GM19240 (cell line): ENCODE measurements around the gene SRRT.

ENCODE experiments used
- DNase-seq: peaks from one replicate; pipeline ENCODE4 v3.0.0; 2011; ENCODE audit warnings: low spot score; ENCODE audit not compliant: insufficient read length

SRRT gene, protein sequence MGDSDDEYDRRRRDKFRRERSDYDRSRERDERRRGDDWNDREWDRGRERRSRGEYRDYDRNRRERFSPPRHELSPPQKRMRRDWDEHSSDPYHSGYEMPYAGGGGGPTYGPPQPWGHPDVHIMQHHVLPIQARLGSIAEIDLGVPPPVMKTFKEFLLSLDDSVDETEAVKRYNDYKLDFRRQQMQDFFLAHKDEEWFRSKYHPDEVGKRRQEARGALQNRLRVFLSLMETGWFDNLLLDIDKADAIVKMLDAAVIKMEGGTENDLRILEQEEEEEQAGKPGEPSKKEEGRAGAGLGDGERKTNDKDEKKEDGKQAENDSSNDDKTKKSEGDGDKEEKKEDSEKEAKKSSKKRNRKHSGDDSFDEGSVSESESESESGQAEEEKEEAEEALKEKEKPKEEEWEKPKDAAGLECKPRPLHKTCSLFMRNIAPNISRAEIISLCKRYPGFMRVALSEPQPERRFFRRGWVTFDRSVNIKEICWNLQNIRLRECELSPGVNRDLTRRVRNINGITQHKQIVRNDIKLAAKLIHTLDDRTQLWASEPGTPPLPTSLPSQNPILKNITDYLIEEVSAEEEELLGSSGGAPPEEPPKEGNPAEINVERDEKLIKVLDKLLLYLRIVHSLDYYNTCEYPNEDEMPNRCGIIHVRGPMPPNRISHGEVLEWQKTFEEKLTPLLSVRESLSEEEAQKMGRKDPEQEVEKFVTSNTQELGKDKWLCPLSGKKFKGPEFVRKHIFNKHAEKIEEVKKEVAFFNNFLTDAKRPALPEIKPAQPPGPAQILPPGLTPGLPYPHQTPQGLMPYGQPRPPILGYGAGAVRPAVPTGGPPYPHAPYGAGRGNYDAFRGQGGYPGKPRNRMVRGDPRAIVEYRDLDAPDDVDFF

DNA sequence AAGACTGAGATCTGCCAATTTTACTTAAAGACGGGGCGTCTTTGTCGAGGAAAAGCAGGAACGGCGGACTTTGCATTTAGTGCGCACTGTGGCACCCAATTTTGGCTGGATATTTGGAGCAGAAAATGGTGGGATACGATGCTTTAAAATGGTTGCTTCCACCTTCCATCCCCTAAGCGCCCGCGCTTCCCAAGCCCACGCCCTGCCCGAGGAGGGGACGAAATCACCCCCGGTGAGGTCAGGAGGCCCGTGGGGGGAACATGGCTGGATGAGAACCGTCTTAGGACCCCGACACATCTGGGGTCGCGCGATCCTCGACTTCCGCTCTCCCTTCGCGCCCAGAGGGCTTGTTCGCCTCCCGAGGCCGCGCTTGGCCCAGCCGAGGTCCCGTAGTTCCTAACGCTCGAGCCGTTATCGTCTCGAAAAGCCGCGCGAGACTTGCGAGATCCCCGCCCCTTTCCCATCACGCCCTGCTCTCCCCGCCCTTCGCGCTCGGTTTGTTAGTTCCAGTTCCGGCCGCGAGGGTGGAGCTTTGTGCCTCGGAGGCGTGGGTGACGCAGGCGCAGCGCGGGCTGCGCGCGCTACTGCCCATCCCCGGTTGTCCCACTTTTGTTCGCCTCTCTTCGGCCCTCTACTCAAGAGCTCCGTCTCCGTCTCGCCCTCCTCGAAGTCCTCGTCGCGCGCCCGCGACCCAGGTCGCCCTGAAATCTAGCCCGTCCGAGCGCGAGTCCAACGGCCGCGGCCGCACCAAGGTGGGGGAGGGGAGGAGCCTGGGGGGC, at the start of gene SRRT:
SRRT (plus strand) TSS at position 527 of the 779 bp plus-strand sequence. CDS start 488 bp downstream, outside the sequence.
- peak; percentile 97 for DNase-seq

GRCh38 chr7:100825215-100825671, 49.7 kb upstream of the SRRT start:
- DNase-seq: no peak

DNA sequence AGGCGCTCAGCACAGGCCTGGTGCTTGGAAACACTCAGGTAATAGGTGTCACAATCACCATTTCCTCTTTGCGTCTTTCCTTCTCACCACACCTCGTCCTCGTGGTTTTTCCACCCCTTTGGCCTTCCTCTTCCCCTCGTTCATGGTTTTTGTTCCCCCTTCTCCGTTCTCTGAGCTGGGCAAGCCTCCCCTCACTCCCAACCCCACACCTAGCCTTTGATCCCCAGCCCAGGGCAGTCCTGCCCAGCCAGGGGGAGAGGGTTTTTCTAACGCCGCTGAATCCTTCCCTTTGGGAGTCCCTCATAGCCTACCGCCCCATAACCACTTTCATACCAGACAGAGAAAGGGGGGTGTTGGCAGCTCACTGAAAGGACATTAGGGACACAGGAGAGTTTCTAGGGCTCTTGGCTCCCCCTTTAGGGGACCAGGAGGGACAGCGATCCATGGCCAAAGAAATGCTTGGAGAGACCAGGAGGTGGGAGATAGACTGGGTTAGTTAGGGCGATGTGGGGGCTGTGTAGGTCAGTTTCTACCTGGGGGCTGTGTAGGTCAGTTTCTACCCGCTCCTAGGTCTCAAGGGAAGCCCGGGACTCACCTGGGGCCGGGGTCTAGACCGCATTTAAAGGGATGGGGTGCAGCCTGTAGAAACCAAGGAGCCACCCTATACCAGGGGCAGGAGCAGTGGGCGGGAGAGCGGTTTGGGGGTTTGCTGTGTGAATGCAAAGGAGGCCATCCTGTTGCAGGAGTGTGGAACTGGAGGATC, 49.0 kb upstream of the SRRT start:
- no peak for DNase-seq

DNA sequence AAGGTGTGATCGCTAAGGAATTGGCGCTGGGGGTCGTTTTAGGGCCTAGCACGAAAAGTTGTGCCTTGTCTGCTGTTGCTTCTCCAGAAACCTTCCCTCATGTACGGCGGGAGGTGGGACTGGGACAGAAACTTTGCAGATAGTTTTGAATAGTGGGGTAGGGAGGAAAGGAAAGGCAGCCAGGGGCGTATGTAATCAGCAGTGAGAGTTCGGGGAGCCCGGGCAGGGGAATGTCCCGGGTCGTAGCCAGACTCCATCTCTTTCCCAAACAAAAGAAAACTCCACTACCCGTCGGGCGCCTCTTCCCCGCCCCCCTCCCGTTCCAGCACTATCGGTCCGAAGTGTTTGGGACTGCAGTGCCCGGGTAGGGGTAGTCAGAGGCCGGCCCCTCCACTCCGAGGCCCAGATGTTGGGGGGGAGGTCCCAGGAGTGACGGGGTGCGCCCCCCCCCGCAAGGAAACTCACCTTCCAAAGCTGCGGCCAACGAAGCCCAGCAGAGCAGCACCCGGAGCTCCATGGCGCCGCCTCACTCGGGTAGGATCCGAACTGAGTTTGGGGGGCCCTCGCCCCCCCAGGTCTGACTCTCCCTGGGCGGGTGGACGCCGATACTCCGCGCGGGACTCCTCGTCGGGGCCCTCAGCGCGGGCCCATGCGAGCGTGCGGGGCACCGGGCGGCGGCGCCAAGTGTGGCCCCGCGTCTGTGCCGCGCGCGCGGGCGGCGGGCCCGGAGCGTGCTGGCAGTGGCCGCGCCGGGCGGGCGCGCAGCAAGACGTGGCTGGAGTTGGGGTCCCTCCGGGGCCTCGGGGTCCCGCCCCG, 48.2 kb upstream of the SRRT start:
- DNase-seq: no peak

DNA sequence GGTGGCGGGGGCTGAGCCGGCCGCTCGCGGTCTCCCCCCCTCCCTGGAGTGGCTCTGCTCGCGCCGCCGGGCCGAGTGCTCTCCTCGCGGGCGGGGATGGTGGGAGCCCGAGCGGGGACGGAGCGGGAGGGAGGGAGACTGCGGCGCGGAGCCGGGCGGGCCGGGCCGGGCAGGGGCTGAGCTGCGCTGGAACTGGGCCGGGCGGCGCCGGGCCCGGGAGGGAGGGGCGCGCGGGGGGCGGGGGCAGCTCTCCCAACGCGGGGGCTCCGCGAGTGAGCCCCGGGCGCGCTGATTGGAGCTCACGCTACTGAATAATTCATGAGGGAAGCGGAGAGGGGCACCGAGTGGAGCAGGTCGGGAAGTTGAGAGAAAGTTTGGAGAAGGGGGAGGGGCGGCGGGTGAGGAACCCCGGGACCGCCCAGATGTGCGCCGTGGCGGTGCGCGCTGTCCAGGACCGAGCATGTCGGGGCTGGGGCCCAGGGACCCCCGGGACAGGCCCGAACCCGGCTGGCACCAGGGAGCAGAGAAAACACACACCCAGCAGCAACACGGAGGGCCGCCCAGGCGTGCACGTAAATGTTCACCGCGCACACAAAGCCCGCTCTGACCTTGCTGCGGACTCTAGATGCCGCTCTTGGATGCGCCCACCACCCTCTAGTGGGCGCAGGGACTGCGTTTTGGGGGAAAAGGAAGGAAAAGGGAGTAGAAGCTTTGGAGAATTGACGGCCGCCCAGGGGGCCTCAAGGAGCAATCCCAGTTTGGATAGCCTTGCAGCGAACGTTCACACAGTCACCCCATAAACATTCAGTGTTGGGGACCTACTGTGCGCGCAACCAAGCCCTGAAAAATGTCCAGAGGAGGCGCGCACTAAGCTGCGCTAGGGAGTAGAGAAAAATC, 47.3 kb upstream of the SRRT start, which contains the start of gene EPHB4:
EPHB4 (minus strand) TSS at position 194 of the 897 bp plus-strand sequence. CDS start 493 bp downstream, outside the sequence.
- no peak for DNase-seq

DNA sequence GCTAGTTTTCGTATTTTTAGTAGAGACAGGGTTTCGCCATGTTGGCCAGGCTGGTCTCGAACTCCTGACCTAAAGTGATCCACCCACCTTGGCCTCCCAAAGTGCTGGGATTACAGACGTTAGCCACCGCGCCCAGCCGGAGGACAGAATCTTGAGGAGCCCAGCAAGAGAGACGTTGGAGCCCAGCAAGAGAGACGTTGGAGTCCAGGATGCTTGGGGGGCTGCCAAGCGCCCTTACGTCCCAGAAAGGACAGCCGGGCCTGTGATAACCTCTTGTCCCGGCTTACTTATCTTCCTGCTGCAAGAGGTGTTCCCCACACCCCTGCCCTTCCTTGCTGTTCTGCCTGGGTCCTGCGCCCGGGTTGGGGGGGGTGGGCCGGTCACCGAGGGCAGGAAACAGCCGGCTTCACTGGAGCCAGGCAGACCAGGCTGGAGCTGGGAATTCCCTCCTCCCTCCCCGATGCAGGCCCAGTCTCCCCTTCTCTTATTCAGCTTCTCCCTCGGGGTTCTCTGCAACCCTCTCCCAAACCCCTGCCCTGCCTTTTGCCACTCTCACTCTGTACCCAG, 45.7 kb upstream of the SRRT start:
- no peak for DNase-seq

- DNase-seq: no peak
Measured at GRCh38 chr7:100830396-100830795, 44.5 kb upstream of the SRRT start.

DNA sequence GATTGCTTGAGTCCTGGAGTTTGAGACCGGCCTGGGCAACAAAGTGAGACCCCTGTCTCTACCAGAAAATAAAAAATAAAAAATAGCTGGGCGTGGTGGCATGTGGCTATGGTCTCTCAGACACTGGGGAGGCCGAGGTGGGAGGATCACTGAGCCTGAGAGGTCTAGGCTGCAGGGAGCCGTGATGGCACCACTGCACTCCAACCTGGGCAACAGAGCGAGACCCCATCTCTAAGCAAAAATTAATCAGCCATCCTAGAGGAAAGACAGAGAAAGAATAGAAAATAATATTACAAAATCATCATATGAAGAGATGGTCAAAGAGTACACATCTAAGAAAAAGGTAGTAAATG, 42.6 kb upstream of the SRRT start:
- no peak for DNase-seq

DNA sequence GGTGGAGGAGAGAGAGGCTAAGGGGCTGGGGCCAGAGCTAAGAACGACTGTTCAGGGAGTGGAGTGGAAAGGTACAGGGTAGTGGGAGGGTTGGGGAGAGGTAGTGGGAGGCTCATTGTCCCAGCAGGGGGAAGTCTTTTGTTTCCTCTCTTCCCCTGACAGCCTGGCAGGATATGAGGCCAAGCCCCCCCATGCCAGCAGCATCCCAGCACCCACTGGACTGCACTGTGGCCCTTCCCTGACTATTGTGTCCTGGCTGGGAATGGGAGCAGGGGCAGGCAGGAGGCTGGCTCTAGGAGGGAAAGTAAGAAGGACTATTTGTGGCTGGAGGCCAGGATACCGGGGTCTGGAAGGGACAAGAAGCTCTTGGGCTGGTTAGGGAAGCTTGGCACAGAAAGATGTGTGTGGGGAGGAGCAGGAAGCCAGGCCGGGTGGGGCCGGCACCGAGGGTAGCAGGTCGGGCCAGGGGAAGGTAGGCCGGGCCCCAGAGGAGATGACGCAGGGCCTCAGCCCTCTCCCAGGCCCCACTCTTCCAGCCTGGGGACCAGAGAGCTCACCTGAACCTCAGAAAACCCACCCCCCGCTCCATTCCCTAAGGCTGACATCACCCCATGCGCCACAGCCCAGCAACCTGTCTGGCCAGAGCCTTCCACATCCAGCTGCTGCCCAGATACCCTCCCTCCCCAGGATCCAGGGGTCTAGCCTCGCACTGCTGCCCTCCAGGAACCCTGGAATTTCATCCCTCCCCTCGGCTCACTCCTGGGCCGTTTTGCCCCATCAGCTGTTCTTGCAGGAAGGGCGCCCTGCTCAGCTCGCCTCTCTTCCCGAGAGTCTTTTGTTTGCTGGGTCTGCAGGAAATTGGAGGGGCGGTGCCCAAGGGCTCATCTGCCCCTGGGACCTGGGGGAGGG, 38.7 kb upstream of the SRRT start:
- DNase-seq: no peak

DNA sequence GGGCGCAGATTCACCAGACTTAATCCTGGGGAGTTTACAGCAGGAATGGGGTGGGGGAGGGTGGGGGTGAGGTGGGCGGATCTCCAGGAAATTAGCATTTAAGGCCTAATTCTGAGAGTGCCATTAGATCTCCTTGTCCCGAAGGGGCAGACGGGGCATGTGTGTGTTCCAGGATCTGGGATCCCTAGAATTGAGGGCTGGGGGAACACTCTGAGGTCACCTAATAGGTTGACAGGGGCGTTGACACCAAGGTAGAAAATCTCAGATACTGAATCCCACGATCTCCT, 38.1 kb upstream of the SRRT start:
- no peak for DNase-seq

GRCh38 chr7:100837099-100837836, 37.6 kb upstream of the SRRT start:
- peak; percentile 89 for DNase-seq

DNA sequence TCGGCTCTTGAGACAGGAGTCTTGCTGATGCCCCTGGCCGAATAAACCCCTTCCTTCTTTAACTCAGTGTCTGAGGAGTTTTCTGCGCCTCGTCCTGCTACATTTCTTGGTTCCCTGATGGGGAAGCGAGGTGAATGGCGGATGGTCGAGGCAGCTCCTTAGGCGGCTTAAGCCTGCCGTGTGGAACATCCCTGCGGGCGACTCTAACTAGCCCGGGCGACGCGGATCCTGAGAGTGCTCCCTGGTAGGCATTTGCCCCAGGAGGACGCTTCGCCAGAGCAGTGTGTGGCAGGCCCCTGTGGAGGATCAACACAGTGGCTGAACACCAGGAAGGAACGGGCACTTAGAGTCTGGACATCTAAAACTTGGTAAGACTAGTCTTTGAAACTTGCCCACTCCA, 35.5 kb upstream of the SRRT start:
- no peak for DNase-seq

- DNase-seq: no peak
Measured at GRCh38 chr7:100840470-100841100, 34.3 kb upstream of the SRRT start.

- no peak for DNase-seq
Measured at GRCh38 chr7:100847360-100847759, 27.5 kb upstream of the SRRT start.

DNA sequence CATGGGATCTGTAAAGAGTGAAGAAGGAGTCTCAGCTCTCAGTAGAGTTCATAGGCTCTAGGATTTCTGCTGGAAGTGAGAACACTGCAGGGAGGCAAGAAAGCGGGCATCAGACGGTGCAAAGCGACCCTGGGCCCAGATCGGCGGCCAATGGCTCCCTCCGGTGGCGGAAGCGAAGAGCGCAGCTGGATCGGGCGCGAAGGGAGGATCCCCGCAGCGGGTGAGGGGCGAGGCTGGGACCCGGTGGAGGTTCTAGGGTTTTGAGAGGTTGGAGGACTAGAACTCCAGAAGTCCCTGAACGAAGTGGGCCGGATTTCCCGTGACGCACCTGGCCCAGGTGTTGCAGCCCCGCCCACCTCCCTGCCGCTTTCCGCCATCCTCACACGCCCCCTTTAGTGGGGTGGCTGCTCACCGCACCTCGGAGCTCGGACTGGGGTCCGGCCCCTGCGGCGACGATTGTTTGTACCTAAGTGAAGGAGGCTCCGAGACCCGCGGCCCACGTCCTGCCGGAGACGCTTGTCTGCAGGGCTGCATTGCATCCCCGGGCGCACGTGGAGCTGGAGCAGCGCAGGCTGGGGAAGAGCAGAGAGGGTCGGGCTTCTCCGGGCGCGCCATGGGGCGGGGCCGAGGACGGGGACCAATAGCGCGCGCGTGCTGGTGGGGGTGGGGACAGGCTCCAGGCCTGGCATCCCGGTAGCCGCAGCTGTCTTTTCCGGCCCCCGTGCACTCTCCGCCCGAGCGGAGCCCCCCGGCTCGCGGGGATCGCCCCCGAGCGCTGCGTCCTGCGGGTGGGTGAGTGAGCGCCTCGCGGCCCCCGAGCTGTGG, 22.6 kb upstream of the SRRT start, which contains the start of gene SLC12A9:
SLC12A9 (plus strand) TSS at position 666 of the 825 bp plus-strand sequence. CDS start 1,485 bp downstream, outside the sequence.
- peak; percentile 97 for DNase-seq
